Central memory CD8-positive, alpha-beta T cell (primary cell): ENCODE measurements around the gene PAF1.

Source experiments
- ATAC-seq: fragments of 150-1000 bp; cut with Tn5 transposase; replicated peaks from 2 replicates; pipeline ENCODE4 v1.10.0; 2022; ENCODE audit warnings: mild to moderate bottlenecking, moderate FRiP score, moderate number of reproducible peaks; ENCODE audit not compliant: poor library complexity, severe bottlenecking; ENCODE audit errors: extremely low read depth
- DNase-seq, 2 donors: peaks; one replicate each; pipeline ENCODE4 v3.0.0; 2021; ENCODE audit warnings: low spot score in 2 of 2
- H3K27ac Mint-ChIP-seq: one replicate; pipeline ENCODE4 v1.8.0; 2022; ENCODE audit warnings: low read depth, mild to moderate bottlenecking, moderate library complexity, mixed read lengths
- H3K27me3 Mint-ChIP-seq: one replicate; pipeline ENCODE4 v1.8.0; 2022; ENCODE audit warnings: mixed read lengths
- H3K36me3 Mint-ChIP-seq: one replicate; pipeline ENCODE4 v1.8.0; 2022; ENCODE audit warnings: mild to moderate bottlenecking, moderate library complexity, mixed read lengths; ENCODE audit not compliant: insufficient read depth
- H3K4me1 Mint-ChIP-seq: one replicate; pipeline ENCODE4 v1.8.0; 2022; ENCODE audit warnings: mixed read lengths
- H3K4me3 Mint-ChIP-seq: one replicate; pipeline ENCODE4 v1.8.0; 2022; ENCODE audit warnings: mild to moderate bottlenecking, moderate library complexity, mixed read lengths
- H3K9me3 Mint-ChIP-seq: one replicate; pipeline ENCODE4 v1.8.0; 2022; ENCODE audit warnings: mixed read lengths

Gene PAF1

GRCh38 chr19:39360599-39360998 is 30.3 kb downstream of the PAF1 start:
- H3K27ac Mint-ChIP-seq: no peak overlapping the region
- DNase-seq (no peak), ATAC-seq (no peak)
- H3K9me3 Mint-ChIP-seq: no peaks in the 10 kb centered on the region
- no peak overlapping the region for H3K4me3 Mint-ChIP-seq
- H3K4me1 Mint-ChIP-seq: no peaks in the 10 kb centered on the region
- no peaks in the 10 kb centered on the region for H3K27me3 Mint-ChIP-seq
- peaks cover 42% of the 10 kb centered on the region for H3K36me3 Mint-ChIP-seq

GRCh38 chr19:39359026-39359425 is 31.9 kb downstream of the PAF1 start:
- no peak overlapping the region for H3K27ac Mint-ChIP-seq
- H3K4me1 Mint-ChIP-seq: peaks cover under 1% of the 10 kb centered on the region
- H3K4me3 Mint-ChIP-seq: no peak overlapping the region
- no peak for DNase-seq
- no peaks in the 10 kb centered on the region for H3K27me3 Mint-ChIP-seq
- ATAC-seq: no peak
- peaks cover 45% of the 10 kb centered on the region for H3K36me3 Mint-ChIP-seq
- no peaks in the 10 kb centered on the region for H3K9me3 Mint-ChIP-seq

GRCh38 chr19:39356647-39357046 is 34.3 kb downstream of the PAF1 start:
- Mint-ChIP-seq H3K4me3 (no peak overlapping the region), H3K36me3 (peaks cover 51% of the 10 kb centered on the region), H3K4me1 (peaks cover 4% of the 10 kb centered on the region), H3K27ac (no peak overlapping the region), H3K9me3 (no peaks in the 10 kb centered on the region), H3K27me3 (no peaks in the 10 kb centered on the region)
- DNase-seq (no peak), ATAC-seq (no peak)

GRCh38 chr19:39356073-39356472 is 34.8 kb downstream of the PAF1 start:
- peaks cover 51% of the 10 kb centered on the region for H3K36me3 Mint-ChIP-seq
- H3K9me3 Mint-ChIP-seq: no peaks in the 10 kb centered on the region
- peaks cover 4% of the 10 kb centered on the region for H3K4me1 Mint-ChIP-seq
- no peak for DNase-seq
- no peak overlapping the region for H3K4me3 Mint-ChIP-seq
- no peaks in the 10 kb centered on the region for H3K27me3 Mint-ChIP-seq
- no peak for ATAC-seq
- no peak overlapping the region for H3K27ac Mint-ChIP-seq

- Mint-ChIP-seq H3K4me1 (peaks cover 4% of the 10 kb centered on the region), H3K4me3 (no peak overlapping the region), H3K9me3 (no peaks in the 10 kb centered on the region), H3K36me3 (peaks cover 46% of the 10 kb centered on the region), H3K27me3 (no peaks in the 10 kb centered on the region), H3K27ac (no peak overlapping the region)
- DNase-seq (no peak), ATAC-seq (no peak)
Measured at GRCh38 chr19:39355253-39355652, 35.7 kb downstream of the PAF1 start.

- Mint-ChIP-seq H3K36me3 (peaks cover 35% of the 10 kb centered on the region), H3K27me3 (no peaks in the 10 kb centered on the region), H3K27ac (no peak overlapping the region), H3K9me3 (no peaks in the 10 kb centered on the region), H3K4me3 (no peak overlapping the region), H3K4me1 (peaks cover 17% of the 10 kb centered on the region)
- DNase-seq (no peak), ATAC-seq (no peak)
Measured at GRCh38 chr19:39352381-39353255, 38.3 kb downstream of the PAF1 start.

- DNase-seq (peak in 1 of 2 donors; percentile 19), ATAC-seq (peak; percentile 64)
- Mint-ChIP-seq H3K9me3 (no peaks in the 10 kb centered on the region), H3K4me3 (no peak overlapping the region), H3K27ac (peak overlapping the region; percentile 12), H3K4me1 (peaks cover 22% of the 10 kb centered on the region), H3K27me3 (no peaks in the 10 kb centered on the region), H3K36me3 (peaks cover 30% of the 10 kb centered on the region)
Measured at GRCh38 chr19:39351537-39352064, 39.3 kb downstream of the PAF1 start.

- H3K9me3 Mint-ChIP-seq: no peaks in the 10 kb centered on the region
- no peaks in the 10 kb centered on the region for H3K27me3 Mint-ChIP-seq
- no peak overlapping the region for H3K27ac Mint-ChIP-seq
- H3K36me3 Mint-ChIP-seq: peaks cover 23% of the 10 kb centered on the region
- H3K4me1 Mint-ChIP-seq: peaks cover 31% of the 10 kb centered on the region
- ATAC-seq (no peak), DNase-seq (no peak)
- H3K4me3 Mint-ChIP-seq: no peak overlapping the region
Measured at GRCh38 chr19:39350156-39350555, 40.8 kb downstream of the PAF1 start.

- Mint-ChIP-seq H3K4me1 (peaks cover 39% of the 10 kb centered on the region), H3K27me3 (no peaks in the 10 kb centered on the region), H3K9me3 (no peaks in the 10 kb centered on the region), H3K27ac (no peak overlapping the region), H3K4me3 (no peak overlapping the region), H3K36me3 (peaks cover 23% of the 10 kb centered on the region)
- no peak for DNase-seq
- ATAC-seq: no peak
Measured at GRCh38 chr19:39349326-39349725, 41.6 kb downstream of the PAF1 start.

- Mint-ChIP-seq H3K9me3 (no peaks in the 10 kb centered on the region), H3K27me3 (no peaks in the 10 kb centered on the region), H3K36me3 (peaks cover 28% of the 10 kb centered on the region), H3K4me1 (peaks cover 50% of the 10 kb centered on the region), H3K27ac (peak overlapping the region; percentile 30), H3K4me3 (no peak overlapping the region)
- no peak for ATAC-seq
- DNase-seq: no peak
Measured at GRCh38 chr19:39347332-39348164, 43.4 kb downstream of the PAF1 start.

GRCh38 chr19:39345956-39346355 is 45.0 kb downstream of the PAF1 start:
- no peak for DNase-seq
- no peak for ATAC-seq
- H3K4me3 Mint-ChIP-seq: no peak overlapping the region

GRCh38 chr19:39342647-39343305 is 48.1 kb downstream of the PAF1 start:
- ATAC-seq: no peak
- H3K4me3 Mint-ChIP-seq: peak overlapping the region; percentile 83

More at GRCh38 chr19:39345956-39346355, 45.0 kb downstream of the PAF1 start:
- Mint-ChIP-seq H3K27me3 (no peaks in the 10 kb centered on the region), H3K36me3 (peaks cover 29% of the 10 kb centered on the region), H3K27ac (peak overlapping the region; percentile 94), H3K9me3 (no peaks in the 10 kb centered on the region), H3K4me1 (peaks cover 59% of the 10 kb centered on the region)

More at GRCh38 chr19:39342647-39343305, 48.1 kb downstream of the PAF1 start:
- H3K36me3 Mint-ChIP-seq: peaks cover 26% of the 10 kb centered on the region
- no peaks in the 10 kb centered on the region for H3K27me3 Mint-ChIP-seq
- DNase-seq: no peak
- H3K27ac Mint-ChIP-seq: peak overlapping the region; percentile 94
- H3K9me3 Mint-ChIP-seq: no peaks in the 10 kb centered on the region
- peaks cover 60% of the 10 kb centered on the region for H3K4me1 Mint-ChIP-seq
